Left kidney (tissue), 2 donors: Measurements from ENCODE around the gene PCED1A. TPM values are rescaled to one million over a fixed set of nuclear protein-coding genes. Genes with fewer than 3 reads are reported as not detected.
"Not testable (repeated sequence)": the region's sequence is repeated elsewhere in the genome, so short reads cannot be mapped to it uniquely, and the experiment has no call there.

ENCODE experiments used
- DNase-seq: peaks from one replicate; pipeline ENCODE4 v3.0.0-alpha.2; 2013
- polyA plus RNA-seq: library from polyadenylated mRNA; unstranded; fragments of 120-200 nt; gene quantifications from one replicate; pipeline ENCODE4 v1.2.1, GENCODE V29; 2013; ENCODE audit not compliant: insufficient read length

PCED1A gene
- polyA plus RNA-seq, 1 donor = 56.3 TPM

- DNase-seq = no peak
These were observed 6.7 kb downstream of the PCED1A start for GRCh38 chr20:2833761-2834160.

GRCh38 chr20:2831206-2831605 lies 9.2 kb downstream of the PCED1A start:
- DNase-seq = not testable (repeated sequence)

GRCh38 chr20:2829376-2829775 lies 11.1 kb downstream of the PCED1A start:
- no peak for DNase-seq

- DNase-seq = no peak
These were observed 13.8 kb downstream of the PCED1A start for GRCh38 chr20:2826655-2827054.

GRCh38 chr20:2825761-2826160 lies 14.7 kb downstream of the PCED1A start:
- no peak for DNase-seq

GRCh38 chr20:2822073-2822472 lies 18.4 kb downstream of the PCED1A start:
- DNase-seq = no peak

- DNase-seq = peak; percentile 43
These were observed 19.3 kb downstream of the PCED1A start for GRCh38 chr20:2820896-2821869.

- DNase-seq = peak; percentile 73
These were observed 20.2 kb downstream of the PCED1A start for GRCh38 chr20:2820084-2820895.

- DNase-seq = no peak
These were observed 22.4 kb downstream of the PCED1A start for GRCh38 chr20:2817891-2818595.

- DNase-seq = no peak
These were observed 23.1 kb downstream of the PCED1A start for GRCh38 chr20:2817341-2817726.

- no peak for DNase-seq
These were observed 23.7 kb downstream of the PCED1A start for GRCh38 chr20:2816583-2817340.

GRCh38 chr20:2816030-2816582 lies 24.3 kb downstream of the PCED1A start, which contains the start of gene TMEM239:
Gene TMEM239, plus strand, starts transcription at chr20:2816364. Its CDS starts 191 bp downstream, at chr20:2816555.
- DNase-seq = no peak

- no peak for DNase-seq
These were observed 25.1 kb downstream of the PCED1A start for GRCh38 chr20:2815242-2815900.

- no peak for DNase-seq
These were observed 25.8 kb downstream of the PCED1A start, which contains the start of gene C20orf141 for GRCh38 chr20:2814587-2815051. Gene C20orf141, plus strand, starts transcription at chr20:2814987. Its CDS starts 198 bp downstream, at chr20:2815185.

GRCh38 chr20:2814076-2814475 lies 26.4 kb downstream of the PCED1A start:
- no peak for DNase-seq

- DNase-seq = no peak
These were observed 28.3 kb downstream of the PCED1A start for GRCh38 chr20:2812189-2812588.

- no peak for DNase-seq
These were observed 30.8 kb downstream of the PCED1A start for GRCh38 chr20:2809690-2810089.

- DNase-seq = not testable (repeated sequence)
These were observed 32.5 kb downstream of the PCED1A start for GRCh38 chr20:2807929-2808328.

GRCh38 chr20:2807019-2807418 lies 33.4 kb downstream of the PCED1A start:
- no peak for DNase-seq

- no peak for DNase-seq
These were observed 34.1 kb downstream of the PCED1A start for GRCh38 chr20:2806351-2806701.
